K562 (cell line): ENCODE results near the gene VWA8. TPM values are rescaled to one million over a fixed set of nuclear protein-coding genes. Genes with fewer than 3 reads are reported as not detected.

Experiments
- ATAC-seq: fragments of 200-7000 bp; cut with Tn5 transposase; 3 replicates; pipeline ENCODE4 v1.9.1; 2020; ENCODE audit warnings: moderate library complexity
- BruUV-seq: library from RNA; stranded (reverse); fragments of 400-500 nt; replicated peaks from 2 replicates; lab custom pipeline; 2021; lab: Mats Ljungman, UMichigan
- CTCF ChIA-PET: fragments of 300-600 bp; formaldehyde crosslinking; extraction: SDS; loops from one replicate; lab custom pipeline; 2021; ENCODE audit warnings: low intra/inter-chr PET ratio; lab: Yijun Ruan, JAX
- POLR2A ChIA-PET: fragments of 300-600, 350-650 bp; sonication (Branson Sonifier 250); formaldehyde crosslinking; extraction: SDS; loops from one replicate; lab custom pipeline; 2021; ENCODE audit warnings: antibody characterized with exemption, inconsistent platforms; lab: Yijun Ruan, JAX
- DNase-seq, 4 experiments: peaks; one replicate each; pipeline versions ENCODE4 v3.0.0 to v3.0.0-alpha.2; 2011 to 2018; ENCODE audit warnings: low spot score in 3 of 4, mixed read lengths in 3 of 4; ENCODE audit errors: extremely low read depth in 1 of 4
- FAIRE-seq: peaks from 2 replicates; lab custom pipeline; 2011; peaks lifted over from hg19 to GRCh38; lab: Jason Lieb, UNC
- H2AFZ ChIP-seq: 2 replicates; pipeline ENCODE4 v1.6.0; 2011; ENCODE audit warnings: low read depth, low read length, control low read depth, inconsistent platforms
- H3K27ac ChIP-seq: fragments of 200-600 bp; 3 replicates; pipeline ENCODE4 v1.8.0; 2011; ENCODE audit warnings: low read depth, mild to moderate bottlenecking, control low read depth, inconsistent platforms, low read length, moderate library complexity, mixed read lengths; ENCODE audit errors: extremely low read depth
- H3K27me3 ChIP-seq, 2 experiments: fragments of 300-600 bp in 1 of 2; 2 replicates in 1 of 2; 3 replicates in 1 of 2; pipeline versions ENCODE4 v1.6.0 to v1.8.0; 2011; ENCODE audit warnings: inconsistent platforms in 2 of 2, low read length in 2 of 2, mild to moderate bottlenecking in 1 of 2, mixed read lengths in 1 of 2, moderate library complexity in 1 of 2; ENCODE audit not compliant: control insufficient read depth in 2 of 2, insufficient read depth in 2 of 2
- H3K36me3 ChIP-seq: fragments of 300-600 bp; 3 replicates; pipeline ENCODE4 v1.8.0; 2011; ENCODE audit warnings: mild to moderate bottlenecking, low read length, inconsistent platforms; ENCODE audit not compliant: control insufficient read depth, insufficient read depth
- H3K4me1 ChIP-seq, 2 experiments: fragments of 200-600 bp in 1 of 2; replicated peaks in 1 of 2; 2 replicates in 1 of 2; 3 replicates in 1 of 2; pipeline versions ENCODE4 v1.5.1 to v1.8.0; 2011; ENCODE audit warnings: inconsistent platforms in 2 of 2, low read length in 2 of 2, mild to moderate bottlenecking in 1 of 2, mixed read lengths in 1 of 2, moderate library complexity in 1 of 2; ENCODE audit not compliant: control insufficient read depth in 2 of 2, insufficient read depth in 2 of 2
- H3K4me2 ChIP-seq: 2 replicates; pipeline ENCODE4 v1.6.1; 2011; ENCODE audit warnings: low read length, control low read depth, inconsistent platforms, mixed read lengths; ENCODE audit not compliant: insufficient read depth
- H3K4me3 ChIP-seq: fragments of 200-600 bp; sonication (generic), shearing (Covaris generic); 2 replicates; pipeline ENCODE4 v1.5.1; 2016; ENCODE audit warnings: control low read depth, inconsistent platforms
- H3K79me2 ChIP-seq: fragments of 200-600 bp; 3 replicates; pipeline ENCODE4 v1.8.0; 2011; ENCODE audit warnings: low read length, inconsistent platforms; ENCODE audit not compliant: control insufficient read depth, insufficient read depth
- H3K9ac ChIP-seq, 2 experiments: 2 replicates each; pipeline versions ENCODE4 v1.6.0 to v1.6.1; 2011; ENCODE audit warnings: low read depth in 2 of 2, low read length in 2 of 2, control low read depth in 1 of 2, inconsistent platforms in 1 of 2, mild to moderate bottlenecking in 1 of 2, mixed read lengths in 1 of 2; ENCODE audit not compliant: insufficient read depth in 1 of 2
- H3K9me1 ChIP-seq: one replicate; pipeline ENCODE4 v1.6.0; 2011; ENCODE audit warnings: inconsistent platforms, mild to moderate bottlenecking, low read length, moderate library complexity; ENCODE audit not compliant: control insufficient read depth, insufficient read depth
- H3K9me3 ChIP-seq: replicated peaks from 2 replicates; pipeline ENCODE4 v1.5.1; 2011; ENCODE audit warnings: low read depth, low read length, inconsistent platforms; ENCODE audit not compliant: control insufficient read depth, insufficient read depth
- H4K20me1 ChIP-seq: replicated peaks from 2 replicates; pipeline ENCODE4 v1.6.1; 2011; ENCODE audit warnings: low read length, inconsistent platforms, mixed read lengths; ENCODE audit not compliant: control insufficient read depth, insufficient read depth
- EP300 ChIP-seq: IDR thresholded peaks from 2 replicates; pipeline ENCODE4 v1.6.1; 2012; ENCODE audit warnings: low read length, improper control_type of control experiment
- HMG20B ChIP-seq: fragments of 250-450 bp; sonication (Bioruptor Pico); IDR thresholded peaks from 2 replicates; pipeline ENCODE4 v1.5.0; 2021; ENCODE audit warnings: mild to moderate bottlenecking
- KDM2B ChIP-seq: fragments of 250-450 bp; sonication (Bioruptor Pico); IDR thresholded peaks from 2 replicates; pipeline ENCODE4 v1.8.0; 2021; ENCODE audit warnings: mild to moderate bottlenecking, moderate library complexity
- LARP7 ChIP-seq: fragments of 450-650 bp; IDR thresholded peaks from 2 replicates; pipeline ENCODE4 v1.6.1; 2016
- MXD1 ChIP-seq: fragments of 250-450 bp; sonication (Bioruptor Pico); IDR thresholded peaks from 2 replicates; pipeline ENCODE4 v1.8.0; 2021; ENCODE audit warnings: borderline replicate concordance, mild to moderate bottlenecking, moderate library complexity; ENCODE audit not compliant: poor library complexity, severe bottlenecking
- MYC ChIP-seq, 2 experiments: fragments of 250-450 bp in 1 of 2; sonication (Bioruptor Pico) in 1 of 2; IDR thresholded peaks; 2 replicates each; pipeline versions ENCODE4 v1.5.1 to v1.6.1; 2012 to 2021; ENCODE audit warnings: low read depth in 2 of 2, borderline replicate concordance in 1 of 2, improper control_type of control experiment in 1 of 2, low read length in 1 of 2, mild to moderate bottlenecking in 1 of 2, moderate library complexity in 1 of 2
- RBM14 ChIP-seq: fragments of 200-400 bp; formaldehyde crosslinking; IDR thresholded peaks from 2 replicates; pipeline ENCODE4 v1.6.1; 2018; ENCODE audit warnings: low read depth, mild to moderate bottlenecking, low read length, moderate library complexity, borderline replicate concordance; ENCODE audit not compliant: insufficient read depth
- RFX7 ChIP-seq: fragments of 250-450 bp; sonication (Bioruptor Pico); IDR thresholded peaks from 2 replicates; pipeline ENCODE4 v1.5.1; 2021; ENCODE audit warnings: mild to moderate bottlenecking
- RHOXF2B ChIP-seq: fragments of 250-450 bp; sonication (Bioruptor Pico); conservative IDR thresholded peaks from 2 replicates; pipeline ENCODE4 v1.5.1; 2021
- WGBS: fragments of 100-300 bp; shearing (Covaris generic); methylation state at CpG from one replicate; pipeline ENCODE4 v1.1.6; 2016; ENCODE audit warnings: low coverage, mixed read lengths; ENCODE audit not compliant: insufficient coverage; ENCODE audit errors: missing lambda C conversion rate; 5-methylcytosine and 5-hydroxymethylcytosine counted together
- in situ Hi-C: fragments of 300-500 bp; cut with MboI; formaldehyde crosslinking; loops from 4 replicates; pipeline ENCODE4 v1.15.0; 2018; ENCODE audit warnings: inconsistent platforms, mixed read lengths
- intact Hi-C: fragments of 100-400 bp; cut with micrococcal nuclease; formaldehyde crosslinking; loops from 2 replicates; pipeline ENCODE4 v1.14.2; 2022
- polyA plus RNA-seq, 8 experiments: library from polyadenylated mRNA; depleted of rRNA in 4 of 8; stranded (reverse) in 5 of 8; unstranded in 3 of 8; fragments of >200 nt; fragmentation: Nextera tagmentation in 2 of 8; fragmentation: Illumina TruSeq in 1 of 8; extraction: Ambion mirVana in 2 of 8; extraction: Trizol in 1 of 8; gene quantifications; 2 replicates each; pipeline versions ENCODE4 v1.2.1 to v1.2.3, GENCODE V29; 2011 to 2014; ENCODE audit warnings: inconsistent platforms in 1 of 8, missing spikeins in 1 of 8
- total RNA-seq, 7 experiments: library from RNA; depleted of rRNA in 6 of 7; stranded (reverse); fragments of >200 nt in 6 of 7; fragmentation: Illumina TruSeq in 2 of 7; extraction: Trizol in 2 of 7; gene quantifications; 2 replicates each; pipeline versions ENCODE4 v1.2.1 to v1.2.3, GENCODE V29; 2011 to 2021; ENCODE audit warnings: low replicate concordance in 1 of 7

The VWA8 gene
- total and polyA plus RNA-seq, 9 of the 15 experiments (the other 6 are each of a cell fraction or from before 2014, with no cell fraction given): 2.1 to 18.5 (median 13.3) TPM

GRCh38 chr13:41644742-41645141 is 316.2 kb downstream of the VWA8 start:
- intact Hi-C loops: no loop called here
- no peak overlapping the region for H3K27ac ChIP-seq
- no peaks in the 10 kb centered on the region for H3K9me1 ChIP-seq
- CTCF ChIA-PET: no interaction called here
- H3K4me1 ChIP-seq: no peaks in the 10 kb centered on the region
- no peaks in the 10 kb centered on the region for H3K36me3 ChIP-seq
- H2AFZ ChIP-seq: no peak overlapping the region
- in situ Hi-C loops: no loop called here
- no peaks in the 10 kb centered on the region for H3K79me2 ChIP-seq
- POLR2A ChIA-PET: no interaction called here
- FAIRE-seq (no peak), DNase-seq (no peak), ATAC-seq (no peak)
- 80% methylated on average over 1 of the region's 1 CpG for WGBS
- no TSS peak for BruUV-seq
- H3K4me3 ChIP-seq: no peak overlapping the region
- no peaks in the 10 kb centered on the region for H4K20me1 ChIP-seq
- no peak overlapping the region for H3K4me2 ChIP-seq
- no peak for TF ChIP-seq RBM14
- TF ChIP-seq MYC (IDR thresholded peaks at IDR 0.05; ENCODE audit: low read depth, low read length): no peak
- no peak for TF ChIP-seq MYC (CRISPR knock-in tag; IDR thresholded peaks at IDR 0.05; ENCODE audit: borderline replicate concordance, low read depth)
- no peak for TF ChIP-seq HMG20B (CRISPR knock-in tag)
- TF ChIP-seq RFX7 (CRISPR knock-in tag): no peak
- no peak for TF ChIP-seq KDM2B (CRISPR knock-in tag)
- TF ChIP-seq LARP7: no peak
- no peak for TF ChIP-seq RHOXF2B (CRISPR knock-in tag)
- no peak for TF ChIP-seq EP300
- no peak for TF ChIP-seq MXD1 (CRISPR knock-in tag)
- H3K9ac ChIP-seq: no peak overlapping the region
- H3K27me3 ChIP-seq: no peaks in the 10 kb centered on the region
- no peaks in the 10 kb centered on the region for H3K9me3 ChIP-seq
